NCI-H128 (cell line): ENCODE measurements around the gene NDRG2.
"Not testable (repeated sequence)": the region's sequence is repeated elsewhere in the genome, so short reads cannot be mapped to it uniquely, and the experiment has no call there.

ENCODE experiments used
- DNase-seq: peaks from one replicate; lab custom pipeline; 2025; ENCODE audit not compliant: unreplicated experiment; lab: John Stamatoyannopoulos, UW

Gene NDRG2

GRCh38 chr14:21056520-21057163 is 31.8 kb upstream of the NDRG2 start:
- DNase-seq: no peak

- no peak for DNase-seq
Measured at GRCh38 chr14:21055432-21056117, 30.7 kb upstream of the NDRG2 start.

- DNase-seq: no peak
Measured at GRCh38 chr14:21054768-21055145, 29.9 kb upstream of the NDRG2 start.

GRCh38 chr14:21054123-21054767 is 29.4 kb upstream of the NDRG2 start:
- no peak for DNase-seq

- DNase-seq: no peak
Measured at GRCh38 chr14:21053184-21054122, 28.6 kb upstream of the NDRG2 start.

GRCh38 chr14:21050597-21050996 is 25.7 kb upstream of the NDRG2 start:
- no peak for DNase-seq

GRCh38 chr14:21049271-21049673 is 24.4 kb upstream of the NDRG2 start:
- no peak for DNase-seq

GRCh38 chr14:21048638-21049037 is 23.8 kb upstream of the NDRG2 start:
- no peak for DNase-seq

GRCh38 chr14:21047378-21047781 is 22.5 kb upstream of the NDRG2 start:
- no peak for DNase-seq

GRCh38 chr14:21043974-21044618 is 19.2 kb upstream of the NDRG2 start:
- no peak for DNase-seq

- DNase-seq: no peak
Measured at GRCh38 chr14:21043387-21043973, 18.6 kb upstream of the NDRG2 start.

- no peak for DNase-seq
Measured at GRCh38 chr14:21042918-21043317, 18.1 kb upstream of the NDRG2 start.

GRCh38 chr14:21041676-21042433 is 17.0 kb upstream of the NDRG2 start, which contains the start of gene RNASE7:
TSS of gene RNASE7 (plus strand) at chr14:21042362. CDS start at chr14:21042993, 631 bp downstream.
- no peak for DNase-seq

- not testable (repeated sequence) for DNase-seq
Measured at GRCh38 chr14:21040941-21041340, 16.1 kb upstream of the NDRG2 start.

- no peak for DNase-seq
Measured at GRCh38 chr14:21040370-21040925, 15.6 kb upstream of the NDRG2 start.

GRCh38 chr14:21039585-21040369 is 14.9 kb upstream of the NDRG2 start:
- no peak for DNase-seq

- DNase-seq: no peak
Measured at GRCh38 chr14:21038441-21039422, 13.9 kb upstream of the NDRG2 start.
